EL (cell line): Measurements from ENCODE around the gene CHGA.

Experiments used
- DNase-seq: peaks from one replicate; pipeline ENCODE4 v3.0.0-alpha.2; 2016

The CHGA gene

DNA sequence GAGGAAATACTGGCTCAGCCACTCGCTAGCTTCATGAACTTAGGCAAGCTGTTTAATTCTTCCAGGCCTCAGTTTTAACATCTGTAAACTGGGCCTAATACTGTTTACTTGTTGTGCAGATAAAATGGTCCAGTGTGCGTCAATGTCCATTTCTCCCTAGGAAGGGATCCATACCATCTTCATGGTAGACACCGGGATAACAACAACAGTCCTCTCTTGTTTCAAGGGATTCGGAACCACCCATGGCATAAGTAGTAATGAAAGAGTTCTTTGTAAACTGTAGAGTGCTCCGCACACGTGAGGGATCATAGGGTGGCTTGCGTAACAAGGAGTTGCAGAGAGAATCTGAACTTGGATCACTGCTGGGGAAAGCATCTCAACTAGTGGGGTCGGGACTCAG lies 17.3 kb upstream of the CHGA start:
- no peak for DNase-seq

DNA sequence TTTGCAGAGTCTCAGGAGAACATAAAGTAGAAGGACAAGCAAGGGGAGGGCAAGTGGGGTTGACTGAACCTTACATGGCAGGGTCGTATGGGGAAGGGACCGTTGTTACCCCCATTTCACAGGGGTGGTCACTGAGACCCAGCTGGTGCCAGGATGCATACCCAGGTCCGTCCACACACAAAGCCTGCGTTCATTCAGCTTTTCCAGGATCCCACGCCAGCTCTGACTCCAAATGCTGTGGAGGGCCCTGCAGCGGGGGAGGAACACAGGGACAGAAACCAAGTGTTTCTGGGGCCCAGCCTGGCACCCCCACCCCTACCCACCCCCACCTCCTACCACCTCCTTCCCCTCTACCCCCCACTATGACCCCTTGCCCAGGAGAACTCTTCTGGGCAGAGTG lies 16.5 kb upstream of the CHGA start:
- no peak for DNase-seq

DNA sequence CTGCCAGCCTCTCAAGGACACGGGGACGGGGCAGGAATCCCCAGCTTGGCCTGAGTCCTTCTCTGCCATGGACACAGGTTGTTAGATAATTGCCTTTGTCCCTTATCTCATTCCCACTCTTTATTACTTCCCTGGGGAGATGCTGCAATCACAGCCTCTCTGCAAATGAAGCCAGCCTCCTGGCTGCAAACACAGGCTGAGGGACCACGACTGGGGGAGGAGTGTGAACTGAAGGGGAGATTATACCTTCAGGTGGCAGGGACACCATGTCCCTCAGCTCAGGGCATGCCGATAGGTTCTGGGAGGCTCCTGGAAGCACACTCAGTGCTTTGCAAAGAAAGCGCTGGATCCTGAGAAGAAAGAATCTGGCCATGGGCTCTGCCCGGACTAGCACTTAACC lies 16.1 kb upstream of the CHGA start:
- DNase-seq: no peak

DNA sequence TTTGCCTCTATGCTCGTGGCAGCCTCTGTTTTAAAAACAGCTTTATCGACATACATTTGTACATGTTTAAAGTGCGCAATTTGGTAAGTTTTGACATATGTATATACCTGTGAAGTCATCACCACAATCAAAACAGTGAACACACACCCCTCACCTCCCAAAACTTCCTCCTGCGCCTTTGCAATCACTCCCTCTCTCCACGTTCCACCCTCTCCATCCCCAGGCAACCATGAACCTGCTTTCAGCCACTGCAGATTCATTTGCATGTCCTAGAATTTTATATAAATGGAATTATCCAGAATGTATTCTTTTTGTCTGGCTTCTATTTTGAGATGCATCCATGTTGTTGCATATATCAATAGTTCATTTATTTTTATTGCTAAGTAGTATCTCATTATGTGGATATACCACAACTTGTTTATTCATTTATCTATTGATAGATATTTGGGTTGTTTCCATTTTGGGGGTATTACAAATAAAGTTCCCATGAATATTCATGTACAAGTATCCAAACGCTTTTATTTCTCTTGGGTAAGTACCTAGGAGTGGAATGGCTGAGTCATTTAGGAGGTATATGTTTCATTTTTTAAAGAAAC lies 15.5 kb upstream of the CHGA start:
- DNase-seq: no peak

DNA sequence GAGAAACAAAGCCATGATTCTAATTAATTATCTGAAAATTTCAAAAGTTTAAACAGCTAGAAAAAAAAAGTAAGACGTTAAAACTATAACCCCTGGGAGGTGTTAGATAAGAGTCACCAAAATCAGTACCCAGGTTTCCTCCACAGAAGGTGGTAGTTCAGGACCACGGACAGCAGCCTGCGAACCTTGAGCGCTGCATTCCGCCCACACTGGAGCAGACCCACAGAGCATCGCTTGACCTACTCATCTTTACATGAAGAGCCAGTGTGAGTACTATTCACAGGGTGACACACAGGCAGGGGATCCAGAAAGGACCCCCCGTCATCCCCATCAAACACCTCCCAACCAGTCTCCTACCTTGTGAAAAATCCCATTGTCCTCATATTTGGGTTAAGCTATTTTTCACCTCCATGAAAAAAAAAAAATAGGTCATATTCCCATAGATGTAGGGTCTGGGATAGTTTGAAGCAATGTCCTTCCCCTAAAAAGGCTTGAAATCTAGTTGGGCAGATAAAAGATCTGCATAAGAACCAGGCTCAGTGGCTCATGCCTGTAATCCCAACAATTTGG lies 8.8 kb upstream of the CHGA start:
- no peak for DNase-seq

DNA sequence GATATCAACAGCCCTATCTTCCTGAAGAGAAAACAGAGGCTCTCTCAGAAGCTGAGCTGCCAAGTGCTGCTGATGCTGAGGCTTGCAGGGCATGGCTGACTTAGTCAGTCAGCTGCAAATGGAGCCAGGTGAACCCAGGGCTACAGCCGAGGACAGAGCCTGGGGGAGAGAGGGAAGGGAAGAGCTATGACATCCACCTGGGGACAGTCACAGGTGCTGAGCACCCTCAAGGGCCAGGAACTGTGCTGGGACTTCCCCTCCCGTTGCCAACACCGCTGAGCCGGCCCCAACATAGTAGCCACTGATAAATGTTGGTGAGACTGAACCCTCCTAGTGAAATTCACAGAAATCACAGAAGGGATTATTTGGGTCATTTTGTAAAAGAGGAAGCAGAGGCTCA lies 6.7 kb upstream of the CHGA start:
- no peak for DNase-seq

DNA sequence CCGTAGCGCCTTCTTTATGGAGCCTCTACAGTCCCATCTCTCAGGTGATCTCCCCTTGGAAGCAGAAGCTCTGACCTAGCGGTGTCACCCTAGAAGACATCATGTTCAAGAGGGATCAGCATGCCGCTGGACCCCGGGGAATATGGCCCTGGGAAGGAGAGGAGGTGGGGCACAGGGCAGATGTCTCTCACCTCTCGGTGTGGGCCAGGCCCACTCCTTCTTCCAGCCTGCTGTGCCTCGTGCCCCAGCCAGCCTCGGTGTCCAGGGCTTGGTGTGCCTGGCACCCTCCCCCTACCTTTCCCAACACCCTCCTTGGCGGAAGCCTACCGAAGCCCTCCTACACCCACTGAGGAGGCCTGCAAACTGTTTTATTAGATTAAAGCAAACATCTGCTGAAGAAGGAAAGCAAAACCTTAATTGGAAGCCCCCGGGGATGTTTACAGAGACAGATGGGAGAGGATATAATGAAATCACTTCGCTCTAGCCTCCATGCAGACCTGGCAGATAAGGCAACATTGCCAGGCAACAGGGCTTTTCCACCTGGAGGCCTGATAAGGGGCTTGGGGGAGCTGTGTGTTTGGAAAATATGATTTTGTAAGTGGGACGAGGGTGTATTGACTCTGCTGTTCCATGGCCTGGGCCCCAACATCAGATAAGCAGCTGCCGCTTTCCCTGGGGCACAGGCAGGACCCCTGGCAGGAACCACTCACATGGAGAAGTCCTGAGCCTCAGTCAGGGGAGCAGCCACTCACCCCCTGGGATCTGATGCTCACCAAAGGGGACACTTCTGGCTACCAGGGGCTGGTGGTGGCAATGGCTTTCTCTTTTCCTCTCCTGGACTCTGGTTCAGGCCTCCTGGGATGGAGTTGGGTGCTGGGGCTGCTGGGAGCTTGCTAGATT lies 5.7 kb upstream of the CHGA start:
- no peak for DNase-seq

DNA sequence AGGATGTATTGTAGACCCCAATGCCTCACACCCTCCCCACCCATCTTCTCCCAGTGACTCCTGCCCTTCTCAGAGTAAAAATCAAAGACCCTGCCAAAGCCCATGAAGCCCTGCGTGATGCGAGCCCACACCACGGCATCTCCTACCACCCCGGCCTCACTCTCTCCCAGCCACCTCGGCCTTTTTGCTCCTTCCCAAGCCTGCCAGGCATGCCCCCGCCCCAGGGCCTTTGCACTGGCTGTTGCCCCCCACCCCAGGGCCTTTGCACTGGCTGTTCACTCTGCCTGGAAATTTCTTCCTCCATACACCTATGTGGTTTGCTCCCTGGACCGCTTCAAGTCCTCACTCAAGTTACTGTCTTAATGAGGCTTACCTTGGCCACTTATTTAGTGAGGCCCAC lies 5.0 kb upstream of the CHGA start:
- no peak for DNase-seq

DNA sequence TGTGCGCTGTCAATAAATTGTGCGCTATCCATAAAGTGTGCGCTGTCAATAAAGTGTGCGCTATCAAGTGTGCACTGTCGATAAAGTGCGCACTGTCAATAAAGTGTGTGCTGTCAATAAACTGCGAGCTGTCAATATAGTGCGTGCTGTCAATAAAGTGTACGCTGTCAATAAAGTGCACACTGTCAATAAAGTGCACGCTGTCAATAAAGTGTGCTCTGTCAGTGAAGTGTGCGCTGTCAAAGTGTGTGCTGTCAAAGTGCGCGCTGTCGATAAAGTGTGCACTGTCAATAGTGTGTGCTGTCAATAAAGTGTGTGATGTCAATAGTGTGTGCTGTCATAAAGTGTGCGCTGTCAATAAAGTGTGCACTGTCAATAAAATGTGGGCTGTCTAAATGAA lies 2.9 kb upstream of the CHGA start:
- DNase-seq: no peak

DNA sequence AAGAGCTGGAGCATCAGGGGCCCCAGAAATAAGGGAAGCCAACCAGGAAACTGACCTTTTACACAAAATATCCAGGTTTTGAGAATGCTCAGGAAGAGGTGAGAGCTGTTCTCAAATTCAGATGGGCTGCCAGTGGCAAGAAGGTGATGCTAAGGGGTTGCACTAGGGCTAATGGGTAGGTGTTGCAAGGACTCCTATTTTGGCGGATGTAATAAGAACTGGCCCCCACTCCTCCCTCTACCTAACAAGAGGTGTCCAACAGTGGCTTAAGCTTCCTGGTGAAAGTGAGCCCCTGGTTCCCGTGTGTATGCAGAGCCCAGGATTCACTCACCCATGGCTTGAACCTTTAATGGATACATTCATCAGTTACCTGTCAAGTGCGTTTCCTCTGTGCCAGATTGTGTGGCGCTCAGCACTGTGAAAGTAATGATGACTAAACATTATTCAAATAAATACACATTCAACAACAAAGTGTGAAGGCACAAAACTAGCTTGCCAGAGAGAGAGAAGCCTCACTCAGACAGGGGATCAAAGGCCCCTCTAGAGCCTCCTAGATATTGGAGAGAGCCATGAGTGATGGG lies 705 bp upstream of the CHGA start:
- DNase-seq: no peak

DNA sequence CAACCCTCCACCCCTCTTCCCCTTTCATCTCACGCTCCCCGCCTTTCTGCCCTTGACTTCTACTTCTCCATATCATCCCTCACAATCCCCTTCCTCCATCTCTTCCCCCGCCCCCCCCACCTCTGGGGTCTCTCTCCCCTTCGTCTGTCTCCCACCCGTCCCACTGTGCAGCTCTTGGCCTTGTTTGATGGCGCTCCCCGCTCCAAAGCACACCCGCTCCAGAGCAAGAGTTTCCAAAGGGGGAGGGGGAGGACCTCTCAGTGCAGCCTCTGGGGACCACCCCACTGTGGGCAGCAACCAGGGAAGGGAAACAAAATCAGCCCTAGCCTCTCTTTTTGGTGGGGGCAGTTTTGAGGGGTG lies 774 bp downstream of the CHGA start:
- no peak for DNase-seq

DNA sequence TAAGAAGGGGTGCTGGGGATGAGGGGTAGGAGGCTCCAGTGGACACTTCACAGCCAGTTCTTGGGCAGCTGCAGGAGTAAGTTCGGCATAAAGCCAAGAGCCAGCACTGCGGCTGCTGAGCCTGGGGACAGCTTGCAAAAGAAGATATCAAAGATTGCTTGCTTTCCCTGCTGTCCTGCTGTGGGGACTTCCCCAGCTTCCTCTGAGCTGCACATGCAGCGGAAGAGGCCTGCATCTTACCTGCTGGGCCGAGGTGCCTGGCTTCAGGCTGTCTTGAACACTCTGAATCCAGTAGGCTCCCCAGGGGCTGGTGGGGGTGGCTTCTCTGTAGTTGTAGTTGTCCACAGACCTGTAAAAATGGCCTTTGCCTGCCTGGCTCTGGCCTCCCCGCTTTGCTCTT lies 1.3 kb downstream of the CHGA start:
- DNase-seq: no peak

DNA sequence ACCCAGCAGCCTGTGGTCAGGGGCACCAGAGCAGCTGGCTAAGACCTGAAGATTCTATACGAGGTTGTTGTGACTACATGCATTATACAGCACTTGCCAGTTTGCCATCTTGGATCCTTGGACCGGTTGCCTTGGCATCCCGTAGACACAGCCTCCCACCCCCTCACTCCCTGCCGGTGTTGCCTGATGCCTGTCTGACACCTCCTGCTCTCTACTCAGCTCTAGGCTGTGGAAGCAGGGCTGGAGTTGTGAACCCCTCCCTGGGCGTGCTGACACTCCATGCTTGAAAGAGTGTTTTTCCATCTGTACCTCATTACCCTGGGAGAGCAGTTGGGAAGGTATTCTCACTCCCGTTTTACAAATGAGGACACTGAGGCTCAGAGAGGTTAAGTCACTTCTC lies 2.5 kb downstream of the CHGA start:
- DNase-seq: no peak

DNA sequence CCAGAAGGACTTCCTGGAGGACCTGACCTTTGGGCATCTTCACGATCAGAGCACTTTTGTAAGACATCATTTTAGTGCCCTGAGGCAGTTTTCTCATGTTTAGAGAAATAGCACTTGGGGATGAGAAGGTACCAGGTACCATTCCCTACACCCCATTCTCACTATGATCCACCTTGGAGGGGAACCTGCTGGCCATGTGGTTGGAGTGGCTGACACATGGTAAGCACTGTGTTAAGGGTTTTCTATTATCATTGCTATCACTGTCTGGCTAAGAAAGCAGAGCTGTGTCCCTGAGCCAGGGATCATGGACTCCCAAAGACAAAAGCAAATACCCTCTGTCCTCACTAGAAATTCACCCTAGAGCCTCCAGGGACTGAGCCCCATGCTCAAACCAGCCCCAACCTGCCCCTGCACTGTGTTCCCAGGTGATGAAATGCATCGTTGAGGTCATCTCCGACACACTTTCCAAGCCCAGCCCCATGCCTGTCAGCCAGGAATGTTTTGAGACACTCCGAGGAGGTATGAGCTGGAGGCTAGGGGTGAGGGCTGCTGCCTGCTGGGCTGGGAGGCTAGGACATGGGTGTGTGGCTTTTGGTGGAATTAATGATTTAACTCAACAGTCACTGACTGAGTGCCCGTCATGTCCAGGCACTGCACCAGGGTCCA lies 3.4 kb downstream of the CHGA start:
- DNase-seq: no peak

DNA sequence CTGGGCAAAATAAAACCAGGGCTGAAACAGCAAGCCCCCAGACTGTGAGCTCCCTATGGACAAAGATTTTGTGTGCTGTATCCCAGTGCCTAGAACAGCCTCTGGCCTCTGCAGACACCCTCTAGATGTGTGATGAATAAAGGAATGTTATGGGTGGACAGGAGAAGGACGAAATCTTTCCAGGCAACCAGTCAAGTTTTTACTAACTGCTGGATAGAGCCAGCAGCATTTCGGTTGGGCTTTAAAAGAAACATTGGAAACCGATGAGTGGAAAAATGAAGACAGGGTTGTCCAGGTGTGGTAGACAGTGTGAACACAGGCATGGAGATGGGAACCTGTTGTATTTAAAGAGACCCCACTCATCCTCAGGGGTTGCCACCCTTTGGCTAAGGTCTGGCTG lies 4.0 kb downstream of the CHGA start:
- no peak for DNase-seq

DNA sequence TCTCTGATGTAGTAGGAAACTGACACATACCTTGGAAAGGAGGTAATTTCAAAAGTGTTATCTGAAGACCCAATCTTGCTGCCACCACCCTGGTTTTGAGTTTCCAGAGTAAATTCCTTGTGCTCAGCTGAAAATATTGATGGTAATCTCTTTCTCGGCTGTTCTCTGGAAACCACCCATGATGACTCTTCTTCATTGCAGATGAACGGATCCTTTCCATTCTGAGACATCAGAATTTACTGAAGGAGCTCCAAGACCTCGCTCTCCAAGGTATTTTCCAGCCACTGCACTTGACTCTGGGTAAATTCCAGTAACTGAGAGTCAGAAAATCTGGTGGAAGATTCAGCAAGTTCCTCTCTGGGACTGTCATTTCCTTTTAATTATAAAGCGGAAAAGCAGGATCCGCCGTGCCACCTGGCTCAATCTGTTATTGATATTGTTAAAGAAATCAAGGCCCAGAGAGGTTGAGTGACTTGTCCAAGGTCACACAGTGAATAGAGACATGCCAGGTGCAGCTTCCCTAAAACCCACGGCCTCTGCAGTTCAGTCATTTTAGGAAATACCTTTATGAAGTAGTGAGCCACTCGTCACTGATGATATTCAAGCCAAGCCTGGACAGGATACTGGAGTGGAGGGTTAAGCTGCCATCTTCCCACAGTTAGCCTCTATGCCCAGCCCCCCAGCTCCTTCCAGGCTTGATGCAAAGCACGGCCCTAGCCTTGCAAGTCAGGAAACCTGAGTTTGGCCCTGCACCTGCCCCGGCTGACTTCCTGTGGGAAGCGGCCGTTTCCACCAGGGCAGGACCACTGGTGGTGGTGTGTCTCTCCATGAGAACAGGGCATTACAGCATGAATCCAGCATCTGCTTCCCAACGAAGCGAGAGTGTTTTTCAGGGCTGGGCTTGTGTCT lies 4.7 kb downstream of the CHGA start:
- no peak for DNase-seq

DNA sequence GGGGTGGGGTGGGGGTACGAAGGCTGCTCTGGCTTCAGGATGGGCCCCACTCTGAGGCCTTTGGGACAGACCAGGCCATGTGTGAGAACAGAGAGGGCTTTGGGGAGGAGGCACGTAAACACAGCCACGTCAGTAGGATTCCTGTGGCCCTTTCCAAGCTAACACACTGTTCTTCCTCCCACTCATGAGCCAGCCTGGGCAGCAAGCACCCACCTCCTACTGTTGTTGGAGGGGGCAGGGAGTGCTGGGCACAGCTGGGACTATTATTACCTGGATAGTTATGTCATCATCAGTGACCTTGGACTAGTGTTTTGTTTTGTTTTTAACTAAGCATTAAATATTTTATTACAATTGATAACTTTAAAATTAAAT lies 5.3 kb downstream of the CHGA start:
- DNase-seq: no peak

DNA sequence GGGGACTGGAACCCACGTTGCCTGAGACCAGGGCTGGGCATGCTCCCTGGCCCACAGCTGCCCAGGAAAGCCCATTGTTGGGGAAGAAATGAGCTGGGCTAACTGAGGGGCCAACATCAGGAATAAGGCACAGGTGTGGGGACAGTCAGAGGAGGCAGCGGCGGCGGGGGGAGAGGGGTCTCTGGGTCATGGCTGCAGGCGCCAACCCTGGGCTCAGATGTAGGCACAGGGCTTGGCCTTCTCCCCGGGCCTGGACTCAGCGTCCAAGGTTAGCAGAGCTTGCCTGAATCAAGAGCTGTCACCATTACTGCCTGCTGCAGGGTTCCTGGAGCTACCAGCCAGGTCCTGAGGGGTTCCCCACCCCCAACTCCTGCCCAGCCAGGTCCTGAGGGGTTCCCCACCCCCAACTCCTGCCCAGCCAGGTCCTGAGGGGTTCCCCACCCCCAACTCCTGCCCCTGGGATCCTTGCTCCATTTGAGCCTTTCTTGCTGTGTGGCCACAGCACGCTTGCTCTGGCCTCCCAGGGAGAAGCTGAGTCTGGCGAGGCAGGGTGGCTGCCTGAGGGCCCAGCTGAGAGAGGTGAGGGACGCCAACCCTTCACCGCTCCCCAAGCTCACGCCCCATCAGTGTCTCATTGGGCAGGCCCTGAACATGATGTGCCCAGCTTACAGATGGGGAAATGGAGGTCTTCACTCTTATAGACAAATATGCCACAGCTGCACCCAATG lies 6.2 kb downstream of the CHGA start:
- no peak for DNase-seq

DNA sequence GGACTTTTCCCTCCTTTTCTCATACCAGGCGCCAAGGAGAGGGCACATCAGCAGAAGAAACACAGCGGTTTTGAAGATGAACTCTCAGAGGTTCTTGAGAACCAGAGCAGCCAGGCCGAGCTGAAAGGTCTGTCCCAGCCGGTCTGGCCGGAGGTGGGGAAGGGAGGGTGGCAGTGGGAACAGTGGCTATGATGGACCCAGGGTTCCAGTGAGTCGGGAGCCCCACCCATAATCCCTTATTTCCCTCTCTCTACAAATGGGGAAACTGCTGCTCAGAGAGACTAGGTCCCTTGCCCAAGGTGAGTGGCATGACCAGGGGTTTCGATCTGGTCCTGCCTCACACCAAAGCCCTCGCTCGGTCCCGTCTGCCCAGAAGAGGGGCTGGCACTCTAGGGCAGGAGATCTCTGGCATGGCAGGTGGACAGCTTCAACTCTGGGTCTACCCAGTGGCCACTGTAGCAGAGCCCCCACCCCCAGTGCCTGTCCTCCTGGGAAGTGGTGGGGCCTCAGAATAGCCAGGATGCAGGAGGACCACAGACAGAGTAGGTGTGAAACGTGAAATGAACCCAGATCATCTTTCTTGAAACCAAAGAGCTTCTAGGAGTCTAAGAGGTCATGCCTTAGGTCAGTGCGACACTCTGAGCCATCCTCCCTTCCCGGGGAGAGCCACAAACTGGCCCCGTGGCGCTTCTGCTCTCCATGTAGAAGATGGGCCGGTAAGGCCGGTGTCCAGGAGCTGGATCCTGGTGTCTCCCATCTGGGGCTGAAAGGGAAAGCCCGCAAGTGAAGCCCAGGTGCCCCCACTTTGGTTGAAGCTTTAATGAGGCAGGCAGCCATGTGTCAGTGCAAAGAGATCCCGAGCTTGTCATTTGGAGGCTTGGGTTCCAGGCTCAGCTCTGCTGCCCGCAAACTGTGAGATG lies 7.0 kb downstream of the CHGA start:
- DNase-seq: no peak

DNA sequence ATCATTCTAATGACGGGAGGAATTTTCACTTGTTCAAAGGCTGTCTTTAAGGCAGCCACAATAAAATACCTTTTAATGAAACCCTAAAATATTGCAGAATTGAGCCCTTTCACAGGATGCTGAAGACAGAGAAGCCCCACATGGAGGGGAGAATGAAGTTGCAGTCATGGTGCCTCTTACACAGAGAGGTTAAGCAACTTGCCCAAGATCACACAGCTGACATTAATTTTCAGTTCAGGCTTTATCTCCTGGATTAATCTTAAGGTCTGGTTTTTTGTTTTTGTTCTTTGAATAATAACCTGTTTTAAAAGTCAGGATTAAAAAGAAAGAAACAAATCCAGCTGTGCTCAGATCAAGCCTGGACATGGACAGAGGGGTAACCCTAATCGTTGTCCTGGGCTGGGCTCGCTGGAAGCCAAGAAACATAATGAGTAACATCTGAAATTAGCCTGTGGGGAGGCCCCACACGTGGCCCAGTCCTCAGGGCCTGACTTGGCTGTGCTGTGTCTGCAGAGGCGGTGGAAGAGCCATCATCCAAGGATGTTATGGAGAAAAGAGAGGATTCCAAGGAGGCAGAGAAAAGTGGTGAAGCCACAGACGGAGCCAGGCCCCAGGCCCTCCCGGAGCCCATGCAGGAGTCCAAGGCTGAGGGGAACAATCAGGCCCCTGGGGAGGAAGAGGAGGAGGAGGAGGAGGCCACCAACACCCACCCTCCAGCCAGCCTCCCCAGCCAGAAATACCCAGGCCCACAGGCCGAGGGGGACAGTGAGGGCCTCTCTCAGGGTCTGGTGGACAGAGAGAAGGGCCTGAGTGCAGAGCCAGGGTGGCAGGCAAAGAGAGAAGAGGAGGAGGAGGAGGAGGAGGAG lies 8.0 kb downstream of the CHGA start:
- DNase-seq: no peak
